Measurements from ENCODE around the gene BID.

BID gene

DNA sequence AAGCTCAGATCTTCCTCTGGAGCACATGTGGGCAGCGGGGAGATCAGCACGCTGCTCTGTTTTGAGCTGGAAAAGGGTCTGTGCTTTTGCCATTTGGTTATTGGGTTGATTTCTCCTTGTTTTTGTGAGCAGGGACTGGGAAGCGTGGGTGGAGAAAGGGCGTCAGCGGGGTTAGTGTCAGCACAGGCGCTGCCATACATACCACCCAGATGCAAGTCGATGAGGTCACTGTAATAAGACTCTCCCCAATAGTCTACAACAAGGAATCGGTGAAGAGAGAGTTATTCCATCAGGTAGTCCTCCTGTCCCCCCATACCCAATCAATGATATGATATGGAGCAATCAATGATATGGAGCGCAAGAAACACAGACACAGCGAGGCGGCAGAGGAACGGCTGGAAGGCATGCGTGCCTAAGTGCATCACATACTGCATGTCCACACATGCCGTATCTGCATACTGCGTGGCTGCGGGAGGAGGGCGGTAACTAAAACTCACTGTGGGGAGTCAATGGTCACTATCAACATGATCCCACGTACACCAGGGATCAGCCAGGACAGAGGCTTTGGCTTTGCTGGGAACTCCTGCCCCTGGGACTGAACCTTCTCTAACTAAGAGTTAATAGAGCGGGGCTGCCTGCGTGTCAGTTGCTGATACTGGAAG, 29.5 kb upstream of the BID start:
- no peak for DNase-seq (ENCODE audit: low read depth in 2 of 2)

GRCh38 chr22:17802822-17803221, 28.6 kb upstream of the BID start:
- no peak for DNase-seq (ENCODE audit: low read depth in 2 of 2)

GRCh38 chr22:17802411-17802810, 28.1 kb upstream of the BID start:
- no peak for DNase-seq (ENCODE audit: low read depth in 2 of 2)

DNA sequence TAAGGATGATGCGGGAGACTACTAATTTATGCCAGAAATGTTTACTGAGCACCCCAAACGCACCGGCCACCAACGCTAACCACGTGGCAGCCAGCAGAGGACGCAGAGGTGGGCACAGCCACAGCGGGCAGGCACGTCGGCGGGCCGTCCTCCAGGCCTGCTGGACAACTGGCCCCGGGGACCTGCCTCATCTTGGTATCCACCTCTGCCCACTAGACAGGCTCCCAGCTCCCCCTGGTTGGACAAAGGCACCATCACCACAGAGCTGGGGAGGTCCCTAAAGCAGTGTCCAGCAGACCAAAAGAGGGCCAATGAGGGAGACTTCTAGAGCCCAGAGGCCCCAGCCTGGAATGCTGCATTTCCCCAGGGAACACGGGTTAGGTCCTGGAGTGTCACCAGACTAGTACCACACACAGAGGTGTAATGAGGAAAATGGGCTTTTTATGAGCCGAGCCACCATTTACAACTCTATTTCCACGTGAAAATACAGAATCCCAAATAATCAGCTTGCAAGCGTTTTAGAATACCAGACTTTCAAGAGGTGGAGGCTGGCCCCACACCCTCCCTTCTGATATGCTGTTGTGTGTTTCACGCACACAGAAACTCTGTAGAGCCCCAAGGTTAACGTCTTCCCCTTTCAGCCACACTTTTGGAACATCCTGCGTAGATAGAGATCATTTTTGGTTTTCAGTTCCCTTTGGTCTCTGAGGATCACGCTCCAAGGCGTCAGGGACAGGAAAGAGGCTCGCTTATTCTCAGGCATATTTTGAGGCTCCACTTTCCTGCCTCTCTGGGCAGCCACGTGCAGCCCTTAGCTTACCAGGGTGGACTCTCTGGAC, 23.7 kb upstream of the BID start:
- DNase-seq (ENCODE audit: low read depth in 2 of 2) = no peak

GRCh38 chr22:17796695-17797094, 22.4 kb upstream of the BID start:
- no peak for DNase-seq (ENCODE audit: low read depth in 2 of 2)

- DNase-seq (ENCODE audit: low read depth in 2 of 2) = no peak
These were observed 21.6 kb upstream of the BID start for GRCh38 chr22:17795661-17796548.

GRCh38 chr22:17794726-17795542, 20.7 kb upstream of the BID start:
- no peak for DNase-seq (ENCODE audit: low read depth in 2 of 2)

DNA sequence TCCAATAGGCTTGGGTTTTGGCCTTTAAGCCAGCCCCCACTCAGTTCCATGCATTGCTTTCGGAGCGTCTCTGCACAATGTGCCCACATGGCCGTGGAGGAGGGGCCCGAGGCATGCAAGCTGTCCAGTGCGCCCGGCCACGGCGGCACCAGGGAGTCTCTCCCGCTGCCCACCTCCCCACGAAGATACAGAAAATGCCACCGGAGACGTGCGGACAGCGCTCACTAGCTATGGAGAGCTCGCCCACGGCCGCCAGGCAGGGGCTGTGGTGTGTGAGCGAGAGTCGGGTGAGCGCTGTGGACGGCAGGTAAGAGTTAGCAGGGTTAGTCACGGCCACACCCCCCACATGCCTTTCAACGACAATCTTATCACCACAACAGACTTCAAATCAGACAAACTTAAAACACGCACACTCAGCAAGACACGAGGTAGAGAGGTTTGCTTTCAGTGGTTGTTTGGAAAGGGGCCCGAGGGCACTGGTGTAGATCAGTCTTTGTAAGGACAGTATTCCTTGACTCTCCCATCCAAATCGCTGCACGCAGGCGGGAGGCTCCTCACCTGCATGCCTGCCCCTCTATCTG, 18.7 kb upstream of the BID start:
- DNase-seq (ENCODE audit: low read depth in 2 of 2) = no peak

DNA sequence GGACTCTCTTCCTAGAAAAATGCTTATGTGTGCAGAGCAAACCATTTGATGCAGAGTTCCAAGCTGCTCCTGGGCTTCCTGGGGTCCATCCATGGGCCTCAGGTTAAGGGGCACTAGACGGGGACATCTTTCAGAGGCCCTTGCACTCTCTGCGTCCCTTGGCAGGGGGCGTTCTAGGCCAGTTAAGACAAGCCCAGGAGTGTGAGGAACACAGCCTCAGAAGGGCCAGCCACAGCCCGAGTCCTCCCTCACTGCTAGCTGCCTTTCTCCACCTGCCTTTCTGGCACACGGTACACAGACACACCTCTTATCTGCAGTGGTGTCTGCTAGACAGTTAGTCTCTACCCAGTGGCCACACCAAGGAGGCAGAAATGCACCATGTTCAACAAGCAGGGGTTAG, 18.0 kb upstream of the BID start:
- no peak for DNase-seq (ENCODE audit: low read depth in 2 of 2)

- DNase-seq (ENCODE audit: low read depth in 2 of 2) = no peak
These were observed 16.9 kb upstream of the BID start for GRCh38 chr22:17791196-17791595.

- DNase-seq (ENCODE audit: low read depth in 2 of 2) = no peak
These were observed 15.3 kb upstream of the BID start for GRCh38 chr22:17789379-17790200.

GRCh38 chr22:17788528-17789378, 14.5 kb upstream of the BID start:
- DNase-seq (ENCODE audit: low read depth in 2 of 2) = no peak

DNA sequence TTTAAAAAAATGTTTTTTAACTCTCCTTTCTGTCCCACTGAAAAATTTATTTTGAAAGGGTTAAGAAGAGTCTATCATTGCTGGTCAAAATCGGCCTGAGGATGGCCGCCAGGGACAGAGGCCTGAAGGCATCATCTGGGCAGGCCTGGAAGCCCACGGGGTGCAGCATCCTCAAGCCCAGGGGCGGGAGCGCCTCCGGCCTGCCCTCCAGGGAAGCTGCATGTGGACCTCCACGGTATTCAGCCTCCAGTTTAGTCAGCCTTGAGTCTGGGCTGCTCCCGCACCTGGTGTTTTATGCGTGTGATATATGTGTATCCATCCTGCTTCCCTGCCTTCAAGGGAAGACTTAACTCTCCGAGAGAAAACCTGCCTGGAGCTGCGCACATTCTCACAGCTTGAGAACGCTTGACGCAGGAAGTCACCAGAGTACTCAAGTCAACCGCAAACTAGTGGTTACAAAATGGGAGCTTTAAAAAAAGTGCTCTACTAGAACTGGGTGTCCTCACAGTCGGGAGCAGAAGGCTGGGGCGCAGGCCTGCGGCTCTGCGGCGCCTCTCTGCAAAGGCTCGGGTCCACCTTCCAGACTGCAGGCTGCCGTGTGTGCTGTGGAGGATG, 13.6 kb upstream of the BID start:
- DNase-seq (ENCODE audit: low read depth in 2 of 2) = no peak

DNA sequence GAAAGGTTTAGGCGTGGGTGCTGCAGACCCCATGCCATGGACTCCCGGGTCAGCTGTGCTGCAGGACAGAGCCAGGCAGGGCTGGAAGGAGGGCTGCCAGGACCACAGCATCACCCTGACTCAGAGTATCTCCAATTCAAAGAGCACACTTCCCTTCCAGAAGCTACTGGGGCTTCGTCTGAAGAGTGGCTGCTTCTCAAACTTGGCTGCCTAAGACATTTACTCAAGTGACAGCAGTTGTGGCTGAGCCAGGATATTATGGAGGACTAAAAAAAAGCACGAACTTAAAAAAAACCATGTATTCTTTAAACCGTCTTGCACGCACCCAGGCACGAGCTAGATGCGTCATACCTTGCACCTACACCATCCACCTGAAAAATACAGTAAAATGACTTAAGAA, 13.0 kb upstream of the BID start:
- DNase-seq (ENCODE audit: low read depth in 2 of 2) = no peak

DNA sequence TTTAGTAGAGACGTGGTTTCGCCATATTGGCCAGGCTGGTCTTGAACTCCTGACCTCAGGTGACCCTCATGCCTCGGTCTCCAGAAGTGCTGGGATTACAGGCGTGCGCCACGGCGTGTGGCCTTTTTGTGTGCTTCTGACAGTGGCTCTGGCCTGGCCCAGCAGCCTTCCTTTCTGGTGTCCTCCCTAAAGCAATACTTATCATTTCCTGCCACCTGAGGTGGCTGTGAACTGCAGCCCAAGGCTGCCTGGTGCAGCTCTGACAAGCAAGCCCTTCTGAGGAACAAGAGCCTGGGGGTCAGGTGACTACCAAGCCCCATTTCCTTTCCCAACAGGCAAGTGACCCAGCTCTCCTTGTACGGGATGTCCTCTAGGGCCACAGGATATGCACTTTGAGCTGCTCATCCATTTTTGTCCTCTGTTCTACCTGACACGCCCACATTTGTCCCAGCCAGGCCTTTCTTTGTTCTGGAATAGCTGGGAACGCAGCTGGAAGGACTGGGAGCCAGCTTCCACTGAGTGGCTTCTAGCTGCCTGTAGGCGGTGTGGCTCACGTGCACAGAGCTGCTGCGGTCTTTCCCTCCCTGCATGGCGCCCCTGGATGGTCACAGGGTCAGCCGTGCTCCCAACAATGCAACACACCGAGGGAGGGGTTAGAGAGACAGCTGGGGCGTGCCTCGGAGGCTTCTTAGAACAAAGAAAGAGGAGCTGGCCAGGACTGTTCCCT, 12.3 kb upstream of the BID start:
- no peak for DNase-seq (ENCODE audit: low read depth in 2 of 2)

- DNase-seq (ENCODE audit: low read depth in 2 of 2) = peak; percentile 51 to 56
These were observed 11.2 kb upstream of the BID start for GRCh38 chr22:17785185-17786184.

- no peak for DNase-seq (ENCODE audit: low read depth in 2 of 2)
These were observed 10.5 kb upstream of the BID start for GRCh38 chr22:17784776-17785175.
